ENCODE results near the gene EEFSEC. TPM values are rescaled to one million over a fixed set of nuclear protein-coding genes. Genes with fewer than 3 reads are reported as not detected.

The EEFSEC gene
- total RNA-seq, 2 donors from 2014 or later: 15.7 to 18.0 TPM

DNA sequence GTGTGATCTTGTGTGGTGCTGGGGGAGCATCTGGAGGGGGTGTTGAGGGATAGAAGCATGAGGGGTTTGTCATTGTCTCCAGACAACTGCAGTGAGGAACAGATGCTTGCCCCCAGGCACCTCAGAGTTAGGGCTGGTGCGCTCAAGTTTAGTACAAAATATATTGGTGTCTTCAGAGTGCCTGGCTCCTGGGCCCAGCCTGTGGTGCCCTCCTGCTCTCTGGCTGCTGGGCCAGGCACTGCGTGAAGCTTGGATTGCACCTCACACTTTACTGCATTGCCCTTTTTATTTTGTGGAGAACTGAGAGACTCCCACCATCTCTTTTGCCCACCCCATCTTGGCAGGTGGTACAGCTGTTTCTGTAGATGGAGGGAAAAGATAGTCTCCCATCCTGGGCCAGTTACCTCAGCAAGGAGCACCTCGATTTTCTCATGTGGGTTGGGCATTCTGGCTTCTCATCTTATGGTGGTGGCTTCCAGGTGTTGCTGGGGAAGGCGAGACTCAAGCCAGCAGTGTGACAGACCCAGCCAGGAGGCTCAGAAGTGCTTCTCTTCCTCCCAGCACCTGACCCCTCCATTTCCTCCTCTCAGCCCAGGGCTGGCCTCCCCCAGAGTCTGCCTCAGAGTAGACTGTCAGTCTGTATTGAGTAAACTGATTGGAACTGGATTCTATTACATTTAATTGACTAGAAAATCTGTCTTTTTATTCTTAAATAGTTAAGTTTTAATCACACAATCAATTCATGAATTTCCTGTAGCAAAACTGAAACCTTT is 173.0 kb downstream of the EEFSEC start:
- TF ChIP-seq, protein P1, sequence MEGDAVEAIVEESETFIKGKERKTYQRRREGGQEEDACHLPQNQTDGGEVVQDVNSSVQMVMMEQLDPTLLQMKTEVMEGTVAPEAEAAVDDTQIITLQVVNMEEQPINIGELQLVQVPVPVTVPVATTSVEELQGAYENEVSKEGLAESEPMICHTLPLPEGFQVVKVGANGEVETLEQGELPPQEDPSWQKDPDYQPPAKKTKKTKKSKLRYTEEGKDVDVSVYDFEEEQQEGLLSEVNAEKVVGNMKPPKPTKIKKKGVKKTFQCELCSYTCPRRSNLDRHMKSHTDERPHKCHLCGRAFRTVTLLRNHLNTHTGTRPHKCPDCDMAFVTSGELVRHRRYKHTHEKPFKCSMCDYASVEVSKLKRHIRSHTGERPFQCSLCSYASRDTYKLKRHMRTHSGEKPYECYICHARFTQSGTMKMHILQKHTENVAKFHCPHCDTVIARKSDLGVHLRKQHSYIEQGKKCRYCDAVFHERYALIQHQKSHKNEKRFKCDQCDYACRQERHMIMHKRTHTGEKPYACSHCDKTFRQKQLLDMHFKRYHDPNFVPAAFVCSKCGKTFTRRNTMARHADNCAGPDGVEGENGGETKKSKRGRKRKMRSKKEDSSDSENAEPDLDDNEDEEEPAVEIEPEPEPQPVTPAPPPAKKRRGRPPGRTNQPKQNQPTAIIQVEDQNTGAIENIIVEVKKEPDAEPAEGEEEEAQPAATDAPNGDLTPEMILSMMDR (IDR thresholded peaks at IDR 0.05): no peak
- Histone ChIP-seq H3K27ac (no peak overlapping the region), H3K4me3 (no peak overlapping the region), H3K9me3 (no peaks in the 10 kb centered on the region), H3K36me3 (no peaks in the 10 kb centered on the region), H3K27me3 (no peaks in the 10 kb centered on the region), H3K4me1 (no peaks in the 10 kb centered on the region)
- no peak for DNase-seq (ENCODE audit: low spot score)

DNA sequence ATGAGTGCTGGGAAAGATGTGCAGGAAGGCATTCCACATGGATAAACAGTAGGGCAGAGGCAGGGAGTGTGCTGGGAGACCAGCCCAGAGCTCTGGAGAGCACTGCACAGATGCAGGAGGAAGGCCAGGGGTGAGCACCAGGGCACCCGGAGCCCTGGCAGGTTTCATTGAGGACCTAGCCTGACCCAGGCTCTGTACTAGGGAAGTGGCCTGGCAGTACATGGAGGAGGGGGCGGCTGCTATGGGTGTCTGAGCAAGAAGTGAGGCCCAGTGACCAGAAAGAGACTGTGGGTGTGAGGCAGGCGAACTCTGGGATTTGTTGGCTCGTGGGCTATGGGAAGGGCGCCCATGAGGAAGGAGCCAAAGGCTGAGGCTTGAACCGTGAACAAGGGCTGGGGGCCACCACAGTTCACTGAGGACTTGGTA is 174.3 kb downstream of the EEFSEC start:
- TF ChIP-seq, protein P1 (IDR thresholded peaks at IDR 0.05): no peak
- Histone ChIP-seq H3K4me1 (no peaks in the 10 kb centered on the region), H3K4me3 (no peak overlapping the region), H3K27me3 (no peaks in the 10 kb centered on the region), H3K9me3 (no peaks in the 10 kb centered on the region), H3K36me3 (no peaks in the 10 kb centered on the region), H3K27ac (no peak overlapping the region)
- DNase-seq (ENCODE audit: low spot score): no peak

- TF ChIP-seq, protein P1 (IDR thresholded peaks at IDR 0.05): no peak
- no peak overlapping the region for H3K27ac ChIP-seq
- no peak for DNase-seq (ENCODE audit: low spot score)
- H3K9me3 ChIP-seq: no peaks in the 10 kb centered on the region
- H3K4me1 ChIP-seq: no peaks in the 10 kb centered on the region
- H3K36me3 ChIP-seq: no peaks in the 10 kb centered on the region
- H3K27me3 ChIP-seq: no peaks in the 10 kb centered on the region
- no peak overlapping the region for H3K4me3 ChIP-seq
Observed at GRCh38 chr3:128328546-128329458, 175.5 kb downstream of the EEFSEC start.

DNA sequence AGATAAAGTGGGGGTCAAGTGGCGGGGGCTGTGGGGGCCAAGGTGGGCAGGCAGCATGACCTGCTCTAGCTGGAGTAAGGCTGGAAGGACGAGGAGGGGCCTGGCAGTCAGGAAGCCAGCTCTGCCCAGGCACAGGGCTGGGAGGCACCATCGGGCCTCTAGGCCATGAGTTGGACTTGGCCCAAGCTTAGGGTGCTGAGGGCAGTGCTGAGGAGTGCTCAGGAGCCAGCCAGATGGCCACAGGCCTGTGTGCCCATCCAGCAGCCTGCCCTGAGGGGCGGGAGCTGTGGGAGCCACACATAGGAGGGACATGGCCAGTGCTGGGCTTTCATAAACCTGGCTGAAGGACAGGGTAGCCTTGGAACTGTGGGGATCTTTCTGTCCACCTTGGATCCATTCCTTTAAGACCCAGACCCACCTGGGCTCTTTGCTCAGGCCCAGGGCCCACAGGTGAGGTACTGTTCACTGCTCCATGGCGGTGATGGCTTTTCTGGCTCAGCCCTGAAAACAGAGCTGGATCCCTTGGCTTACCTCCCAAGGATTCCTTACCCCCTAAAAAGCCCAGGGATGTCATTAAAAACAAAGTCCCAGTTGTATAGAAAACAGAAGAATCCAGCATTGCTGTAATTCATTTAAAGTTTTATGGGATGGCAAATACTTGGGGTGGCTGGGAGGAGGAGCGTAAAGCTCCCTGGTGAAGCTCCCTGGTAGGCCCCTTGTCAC is 176.4 kb downstream of the EEFSEC start:
- TF ChIP-seq, protein P1 (IDR thresholded peaks at IDR 0.05): no peak
- no peaks in the 10 kb centered on the region for H3K4me1 ChIP-seq
- DNase-seq (ENCODE audit: low spot score): no peak
- no peaks in the 10 kb centered on the region for H3K9me3 ChIP-seq
- H3K27me3 ChIP-seq: no peaks in the 10 kb centered on the region
- H3K4me3 ChIP-seq: no peak overlapping the region
- no peak overlapping the region for H3K27ac ChIP-seq
- H3K36me3 ChIP-seq: no peaks in the 10 kb centered on the region

GRCh38 chr3:128330214-128330842 is 177.0 kb downstream of the EEFSEC start:
- Histone ChIP-seq H3K9me3 (no peaks in the 10 kb centered on the region), H3K4me1 (no peaks in the 10 kb centered on the region), H3K27ac (no peak overlapping the region), H3K4me3 (no peak overlapping the region), H3K36me3 (no peaks in the 10 kb centered on the region), H3K27me3 (no peaks in the 10 kb centered on the region)
- TF ChIP-seq, protein P1 (IDR thresholded peaks at IDR 0.05): no peak
- no peak for DNase-seq (ENCODE audit: low spot score)
